ENCODE data around the gene TLE7.

DNA sequence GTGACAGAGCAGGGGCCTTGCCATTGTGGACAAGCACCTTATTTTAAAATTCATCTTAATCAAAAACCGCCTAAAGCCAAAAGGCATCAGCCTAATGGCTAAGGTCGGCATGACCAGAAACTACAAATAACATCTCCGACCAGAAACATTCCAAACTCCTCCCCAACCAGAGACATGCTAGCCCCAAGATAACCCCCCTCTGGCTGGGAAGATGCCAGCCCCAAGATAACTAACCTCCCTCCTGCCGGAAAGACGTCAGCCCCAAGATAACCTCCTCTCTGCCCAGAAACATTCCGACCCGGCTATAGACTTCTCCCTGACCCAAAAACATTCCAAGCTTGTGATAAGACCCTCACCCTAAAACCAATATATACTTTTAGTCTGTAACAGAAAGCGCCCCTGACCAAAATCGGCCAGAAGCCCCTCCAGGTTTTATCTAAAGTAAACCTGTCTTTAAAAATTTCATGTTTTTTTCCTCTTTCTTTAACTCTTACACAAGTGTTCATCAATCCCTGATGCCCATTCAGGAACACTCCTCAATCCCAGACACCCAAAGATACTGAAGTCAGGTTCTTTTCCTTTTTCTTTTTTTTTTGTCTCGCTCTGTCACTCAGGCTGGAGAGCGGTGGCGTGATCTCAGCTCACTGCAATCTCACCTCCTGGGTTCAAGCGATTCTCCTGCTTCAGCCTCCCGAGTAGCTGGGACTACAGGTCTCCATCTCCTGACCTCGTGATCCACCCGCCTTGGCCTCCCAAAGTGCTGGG, 32.7 kb downstream of the TLE7 start:
- TF ChIP-seq, protein P1, sequence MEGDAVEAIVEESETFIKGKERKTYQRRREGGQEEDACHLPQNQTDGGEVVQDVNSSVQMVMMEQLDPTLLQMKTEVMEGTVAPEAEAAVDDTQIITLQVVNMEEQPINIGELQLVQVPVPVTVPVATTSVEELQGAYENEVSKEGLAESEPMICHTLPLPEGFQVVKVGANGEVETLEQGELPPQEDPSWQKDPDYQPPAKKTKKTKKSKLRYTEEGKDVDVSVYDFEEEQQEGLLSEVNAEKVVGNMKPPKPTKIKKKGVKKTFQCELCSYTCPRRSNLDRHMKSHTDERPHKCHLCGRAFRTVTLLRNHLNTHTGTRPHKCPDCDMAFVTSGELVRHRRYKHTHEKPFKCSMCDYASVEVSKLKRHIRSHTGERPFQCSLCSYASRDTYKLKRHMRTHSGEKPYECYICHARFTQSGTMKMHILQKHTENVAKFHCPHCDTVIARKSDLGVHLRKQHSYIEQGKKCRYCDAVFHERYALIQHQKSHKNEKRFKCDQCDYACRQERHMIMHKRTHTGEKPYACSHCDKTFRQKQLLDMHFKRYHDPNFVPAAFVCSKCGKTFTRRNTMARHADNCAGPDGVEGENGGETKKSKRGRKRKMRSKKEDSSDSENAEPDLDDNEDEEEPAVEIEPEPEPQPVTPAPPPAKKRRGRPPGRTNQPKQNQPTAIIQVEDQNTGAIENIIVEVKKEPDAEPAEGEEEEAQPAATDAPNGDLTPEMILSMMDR (IDR thresholded peaks at IDR 0.05; ENCODE audit: insufficient read depth, low read length, poor library complexity, severe bottlenecking): no peak
- no peak for TF ChIP-seq EZH2phosphoT487 (conservative IDR thresholded peaks at IDR 0.05; ENCODE audit: low read length)

Data from SU-DHL-6 (cell line).